Measurements from ENCODE around the gene PTBP1. TPM values are rescaled to one million over a fixed set of nuclear protein-coding genes. Genes with fewer than 3 reads are reported as not detected.
A peak's percentile ranks its signal among the peaks of the same experiment; 100 is the strongest.
"Not testable (repeated sequence)": the region's sequence is repeated elsewhere in the genome, so short reads cannot be mapped to it uniquely, and the experiment has no call there.

PTBP1 gene
- total RNA-seq, 1 experiment from 2014 or later, result 481 TPM

GRCh38 chr19:816500-816857 lies 19.2 kb downstream of the PTBP1 start:
- DNase-seq, result no peak
- H3K4me3 ChIP-seq (ENCODE audit: insufficient read depth, low read depth, low read length), result no peak overlapping the region
- no peaks in the 10 kb centered on the region; the same call in 1 of the 2 replicates for H3K27me3 ChIP-seq (ENCODE audit: control insufficient read depth, insufficient read depth, low read length)
- peaks cover 2% of the 10 kb centered on the region for H3K36me3 ChIP-seq (replicated peaks; ENCODE audit: control insufficient read depth, insufficient read depth, low read length)

DNA sequence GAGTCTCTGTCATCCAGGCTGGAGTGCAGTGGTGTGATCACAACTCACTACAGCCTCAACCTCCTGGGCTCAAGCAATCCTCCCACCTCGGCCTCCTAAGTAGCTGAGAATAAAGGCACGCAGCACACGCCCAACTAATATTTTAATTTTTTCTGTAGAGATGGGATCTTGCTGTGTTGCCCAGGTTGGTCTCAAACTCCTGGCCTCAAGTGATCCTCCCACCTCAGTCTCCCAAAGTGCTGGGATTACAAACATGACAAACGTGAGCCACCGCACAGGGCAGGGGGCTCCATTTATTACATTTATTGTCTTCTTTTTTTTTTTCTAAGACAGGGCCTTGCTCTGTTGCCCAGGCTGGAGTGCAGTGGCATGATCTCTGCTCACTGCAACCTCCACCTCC lies 23.0 kb downstream of the PTBP1 start:
- not testable (repeated sequence) for H3K27me3 ChIP-seq (ENCODE audit: control insufficient read depth, insufficient read depth, low read length); H3K36me3 ChIP-seq (replicated peaks; ENCODE audit: control insufficient read depth, insufficient read depth, low read length); H3K4me3 ChIP-seq (ENCODE audit: insufficient read depth, low read depth, low read length); DNase-seq

GRCh38 chr19:821231-821824 lies 24.1 kb downstream of the PTBP1 start:
- no peaks in the 10 kb centered on the region; the same call in 1 of the 2 replicates for H3K36me3 ChIP-seq (replicated peaks; ENCODE audit: control insufficient read depth, insufficient read depth, low read length)

GRCh38 chr19:821825-822503 lies 24.7 kb downstream of the PTBP1 start, which contains the start of gene PLPPR3:
Gene PLPPR3 (minus strand): TSS chr19:821955. CDS start chr19:821559, 396 bp downstream.
- DNase-seq, result peak; percentile 97
- peak within 1 kb of the TSS; percentile 66 for H3K4me3 ChIP-seq (ENCODE audit: insufficient read depth, low read depth, low read length)
- H3K27me3 ChIP-seq (ENCODE audit: control insufficient read depth, insufficient read depth, low read length), result no peaks in the 10 kb centered on the region; the same call in 1 of the 2 replicates
- H3K36me3 ChIP-seq (replicated peaks; ENCODE audit: control insufficient read depth, insufficient read depth, low read length), result no peaks in the 10 kb centered on the region; the same call in 1 of the 2 replicates

More at GRCh38 chr19:821231-821824, 24.1 kb downstream of the PTBP1 start:
- DNase-seq, result peak; percentile 93
- no peaks in the 10 kb centered on the region; the same call in 1 of the 2 replicates for H3K27me3 ChIP-seq (ENCODE audit: control insufficient read depth, insufficient read depth, low read length)
- H3K4me3 ChIP-seq (ENCODE audit: insufficient read depth, low read depth, low read length), result peak overlapping the region; percentile 66

DNA sequence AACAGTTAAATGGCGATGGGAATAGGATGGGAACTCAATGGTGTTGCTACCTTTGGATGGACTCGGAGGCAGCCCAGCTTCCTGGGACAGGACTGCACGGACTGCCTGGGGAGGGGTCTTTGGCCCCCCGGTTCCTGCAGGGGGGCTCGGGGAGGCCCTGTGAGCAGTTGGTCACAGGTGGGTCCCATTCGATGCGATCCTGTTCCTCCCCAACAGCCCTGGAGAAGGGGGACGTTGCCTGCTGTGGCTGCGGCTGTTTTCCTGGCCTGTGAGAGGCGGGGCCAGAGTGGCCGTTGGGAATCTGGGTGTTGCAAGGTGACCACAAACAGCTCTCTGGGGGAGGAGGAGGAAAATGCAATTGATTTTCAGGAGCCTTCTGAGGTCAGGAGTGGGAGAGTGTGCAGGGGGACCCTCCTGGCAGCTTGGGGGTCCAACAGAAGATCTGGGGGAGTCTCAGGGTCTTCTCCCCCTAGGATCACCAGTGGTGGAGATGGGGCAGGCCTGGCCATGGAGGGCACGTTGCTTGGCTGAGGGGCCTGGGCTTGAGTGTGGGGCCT lies 26.4 kb downstream of the PTBP1 start:
- DNase-seq, result peak; percentile 86
- Histone ChIP-seq H3K4me3 (ENCODE audit: insufficient read depth, low read depth, low read length) (no peak overlapping the region), H3K36me3 (replicated peaks; ENCODE audit: control insufficient read depth, insufficient read depth, low read length) (no peaks in the 10 kb centered on the region), H3K27me3 (ENCODE audit: control insufficient read depth, insufficient read depth, low read length) (no peaks in the 10 kb centered on the region; the same call in 1 of the 2 replicates)

DNA sequence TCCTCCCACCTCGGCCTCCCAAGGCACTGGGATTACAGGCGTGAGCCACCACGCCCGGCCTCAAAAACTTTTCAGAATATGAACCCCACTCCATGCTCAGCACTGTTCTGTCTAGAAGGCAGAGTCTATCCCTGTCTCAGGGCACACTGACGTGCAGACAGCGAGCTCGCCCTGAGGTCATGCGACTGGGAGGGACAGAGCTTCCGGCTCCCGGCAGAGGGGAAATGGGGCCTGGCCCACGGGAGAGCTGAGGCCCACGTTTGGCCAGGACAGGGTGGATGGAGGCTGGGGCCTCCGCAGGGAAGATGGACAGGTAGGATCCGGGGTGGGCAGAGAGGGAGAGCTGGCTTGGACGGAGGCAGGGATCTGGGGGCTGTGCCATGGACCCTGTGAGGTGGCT lies 27.6 kb downstream of the PTBP1 start:
- DNase-seq, result peak; percentile 47
- Histone ChIP-seq H3K36me3 (replicated peaks; ENCODE audit: control insufficient read depth, insufficient read depth, low read length) (no peaks in the 10 kb centered on the region), H3K4me3 (ENCODE audit: insufficient read depth, low read depth, low read length) (no peak overlapping the region), H3K27me3 (ENCODE audit: control insufficient read depth, insufficient read depth, low read length) (no peaks in the 10 kb centered on the region; the same call in 1 of the 2 replicates)

DNA sequence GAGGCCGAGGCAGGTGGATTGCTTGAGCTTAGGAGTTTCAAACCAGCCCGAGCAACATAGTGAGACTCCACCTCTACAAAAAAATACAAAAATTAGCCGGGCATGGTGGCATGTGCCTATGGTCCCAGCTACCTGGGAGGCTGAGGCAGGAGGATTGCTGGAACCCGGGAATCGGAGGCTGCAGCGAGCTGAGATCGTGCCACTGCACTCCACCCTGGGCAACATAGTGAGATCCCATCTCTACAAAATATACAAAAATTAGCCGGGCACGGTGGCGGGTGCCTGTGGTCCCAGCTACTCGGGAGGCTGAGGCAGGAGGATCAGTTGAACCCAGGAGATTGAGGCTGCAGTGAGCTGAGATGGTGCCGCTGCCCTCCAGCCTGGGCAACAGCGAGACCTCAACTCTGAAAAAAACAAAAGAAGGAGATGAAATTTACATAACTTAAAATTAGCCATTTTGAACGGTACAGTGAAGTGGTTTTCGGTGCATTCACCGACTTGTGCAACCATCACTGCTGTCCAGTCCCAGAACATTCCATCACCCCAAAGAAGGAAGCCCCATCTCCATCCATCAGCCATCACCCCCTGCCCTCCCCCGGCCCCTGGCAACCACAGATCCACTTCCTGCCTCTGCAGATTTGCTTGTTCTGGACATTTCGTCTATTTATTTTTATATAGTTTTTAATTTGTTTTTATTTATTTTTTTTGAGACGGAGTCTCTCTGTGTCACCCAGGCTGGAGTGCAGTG lies 28.8 kb downstream of the PTBP1 start:
- Histone ChIP-seq H3K27me3 (ENCODE audit: control insufficient read depth, insufficient read depth, low read length) (no peaks in the 10 kb centered on the region), H3K4me3 (ENCODE audit: insufficient read depth, low read depth, low read length) (no peak overlapping the region), H3K36me3 (replicated peaks; ENCODE audit: control insufficient read depth, insufficient read depth, low read length) (no peaks in the 10 kb centered on the region)
- DNase-seq, result peak; percentile 16

DNA sequence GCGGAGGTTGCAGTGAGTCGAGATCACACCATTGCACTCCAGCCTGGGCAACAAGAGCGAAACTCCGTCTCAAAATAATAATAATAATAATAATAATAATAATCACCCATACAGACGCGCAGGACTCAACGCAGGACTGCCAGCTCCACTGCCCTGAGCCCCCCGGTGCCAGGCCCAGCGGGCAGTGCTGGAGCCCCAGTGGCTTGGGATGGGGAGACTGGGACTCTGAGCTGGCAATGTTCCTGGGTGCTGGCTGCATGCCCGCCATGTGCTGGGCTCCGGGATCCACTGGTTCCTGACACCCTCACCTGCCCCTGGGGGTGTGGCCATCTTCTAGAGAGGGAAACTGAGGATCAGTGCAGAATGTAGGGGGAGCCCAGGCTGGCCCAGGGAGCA lies 30.1 kb downstream of the PTBP1 start:
- H3K4me3 ChIP-seq (ENCODE audit: insufficient read depth, low read depth, low read length), result no peak overlapping the region
- H3K36me3 ChIP-seq (replicated peaks; ENCODE audit: control insufficient read depth, insufficient read depth, low read length), result no peaks in the 10 kb centered on the region
- no peaks in the 10 kb centered on the region for H3K27me3 ChIP-seq (ENCODE audit: control insufficient read depth, insufficient read depth, low read length)
- DNase-seq, result no peak

DNA sequence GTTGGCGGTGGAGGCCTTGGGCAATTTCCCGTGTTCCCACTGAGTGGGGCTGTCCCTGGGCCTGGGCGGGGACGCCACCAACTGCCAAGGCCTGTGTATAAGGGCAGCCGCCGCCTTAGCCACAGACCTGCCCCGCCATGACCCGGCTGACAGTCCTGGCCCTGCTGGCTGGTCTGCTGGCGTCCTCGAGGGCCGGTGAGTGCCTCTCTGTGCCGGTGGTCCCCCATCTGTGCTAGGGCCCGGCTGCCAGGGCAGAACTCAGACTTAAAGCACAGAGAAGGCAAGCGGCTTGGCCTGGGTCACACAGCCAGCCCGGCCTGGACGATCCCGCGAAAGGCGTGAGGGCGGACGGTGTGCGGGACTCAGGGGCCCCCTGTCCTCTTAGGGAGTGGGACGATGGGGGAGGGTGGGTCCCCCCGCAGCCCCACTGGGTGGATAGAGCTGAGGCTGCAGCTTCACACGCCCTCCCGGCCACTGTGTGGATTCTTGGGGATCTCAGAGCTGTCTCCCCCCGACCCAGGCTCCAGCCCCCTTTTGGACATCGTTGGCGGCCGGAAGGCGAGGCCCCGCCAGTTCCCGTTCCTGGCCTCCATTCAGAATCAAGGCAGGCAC lies 30.6 kb downstream of the PTBP1 start, which contains the start of gene AZU1:
AZU1 (plus strand) TSS at position 128 of the 612 bp plus-strand sequence; CDS start at position 138, 10 bp downstream.
- no peak for DNase-seq
- no peaks in the 10 kb centered on the region for H3K36me3 ChIP-seq (replicated peaks; ENCODE audit: control insufficient read depth, insufficient read depth, low read length)
- H3K4me3 ChIP-seq (ENCODE audit: insufficient read depth, low read depth, low read length), result no peak within 1 kb of the TSS
- H3K27me3 ChIP-seq (ENCODE audit: control insufficient read depth, insufficient read depth, low read length), result no peaks in the 10 kb centered on the region

- H3K4me3 ChIP-seq (ENCODE audit: insufficient read depth, low read depth, low read length), result no peak overlapping the region
- no peaks in the 10 kb centered on the region for H3K36me3 ChIP-seq (replicated peaks; ENCODE audit: control insufficient read depth, insufficient read depth, low read length)
- no peak for DNase-seq
- no peaks in the 10 kb centered on the region for H3K27me3 ChIP-seq (ENCODE audit: control insufficient read depth, insufficient read depth, low read length)
Measured at GRCh38 chr19:829129-829758, 32.0 kb downstream of the PTBP1 start.

DNA sequence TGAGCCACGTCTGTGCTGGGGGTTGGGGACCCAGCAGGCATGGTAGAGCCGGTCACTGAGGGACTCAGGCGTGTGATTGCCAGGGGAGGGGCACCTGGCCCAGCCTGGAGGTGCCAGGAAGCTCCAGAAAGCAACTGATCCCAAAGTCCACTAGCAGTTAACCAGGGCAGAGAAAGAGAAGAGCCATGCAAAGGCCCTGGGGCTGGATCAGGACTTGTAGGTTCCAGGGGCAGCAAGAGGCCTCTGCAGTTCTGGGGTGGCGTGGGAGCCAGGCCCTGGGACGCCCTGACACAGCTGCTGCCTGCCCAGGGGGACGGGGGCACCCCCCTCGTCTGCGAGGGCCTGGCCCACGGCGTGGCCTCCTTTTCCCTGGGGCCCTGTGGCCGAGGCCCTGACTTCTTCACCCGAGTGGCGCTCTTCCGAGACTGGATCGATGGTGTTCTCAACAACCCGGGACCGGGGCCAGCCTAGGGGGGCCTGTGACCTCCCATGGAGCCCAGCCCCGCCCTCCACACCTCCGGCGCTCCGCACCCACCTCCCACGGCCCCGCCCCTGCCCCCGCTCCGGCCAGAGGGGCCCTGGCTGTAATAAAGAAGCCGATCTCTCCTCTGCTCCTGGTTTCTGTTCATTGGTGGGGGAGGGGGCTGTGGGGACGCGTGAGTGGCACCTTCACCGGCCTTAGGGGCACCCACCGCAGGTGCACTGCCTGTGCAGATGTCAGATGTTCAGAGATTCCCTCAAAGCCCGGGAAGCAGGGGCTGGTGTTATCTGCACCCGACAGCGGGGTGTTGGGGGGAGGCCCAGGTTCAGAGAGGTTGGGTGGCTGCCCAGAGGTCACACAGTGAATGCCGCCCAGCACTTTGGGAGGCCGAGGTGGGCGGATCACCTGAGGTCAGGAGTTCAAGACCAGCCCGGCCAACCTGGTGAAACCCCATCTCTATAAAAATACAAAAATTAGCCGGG lies 34.4 kb downstream of the PTBP1 start:
- H3K27me3 ChIP-seq (ENCODE audit: control insufficient read depth, insufficient read depth, low read length), result no peaks in the 10 kb centered on the region
- H3K36me3 ChIP-seq (replicated peaks; ENCODE audit: control insufficient read depth, insufficient read depth, low read length), result no peaks in the 10 kb centered on the region
- no peak for DNase-seq
- H3K4me3 ChIP-seq (ENCODE audit: insufficient read depth, low read depth, low read length), result no peak overlapping the region

DNA sequence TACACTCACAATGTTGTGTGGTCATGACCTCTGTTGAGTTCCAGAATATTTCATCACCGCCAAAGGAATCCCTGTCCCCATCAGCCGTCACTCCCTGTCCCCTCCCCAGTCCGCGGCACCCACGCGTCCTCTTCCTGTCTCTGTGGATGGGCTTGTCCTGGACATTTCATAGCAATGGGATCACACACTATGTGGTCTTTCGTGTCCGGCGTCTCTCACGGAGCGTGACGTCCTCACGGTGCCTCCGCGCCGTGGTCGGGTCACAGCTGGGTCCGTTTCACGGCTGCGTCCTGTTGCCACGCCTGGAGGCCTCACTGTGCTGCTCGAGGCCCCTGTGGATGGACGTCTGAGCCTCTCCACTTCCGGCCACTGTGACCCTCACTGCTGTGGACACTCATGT lies 37.0 kb downstream of the PTBP1 start:
- no peaks in the 10 kb centered on the region for H3K36me3 ChIP-seq (replicated peaks; ENCODE audit: control insufficient read depth, insufficient read depth, low read length)
- no peak for DNase-seq
- no peaks in the 10 kb centered on the region for H3K27me3 ChIP-seq (ENCODE audit: control insufficient read depth, insufficient read depth, low read length)
- H3K4me3 ChIP-seq (ENCODE audit: insufficient read depth, low read depth, low read length), result no peak overlapping the region

GRCh38 chr19:835210-835810 lies 38.1 kb downstream of the PTBP1 start:
- Histone ChIP-seq H3K27me3 (ENCODE audit: control insufficient read depth, insufficient read depth, low read length) (no peaks in the 10 kb centered on the region), H3K4me3 (ENCODE audit: insufficient read depth, low read depth, low read length) (no peak overlapping the region), H3K36me3 (replicated peaks; ENCODE audit: control insufficient read depth, insufficient read depth, low read length) (no peaks in the 10 kb centered on the region)
- peak; percentile 71 for DNase-seq

Measured in H7 (cell line).